ENCODE measurements around the gene RAG1. TPM values are rescaled to one million over a fixed set of nuclear protein-coding genes. Genes with fewer than 3 reads are reported as not detected.

Gene RAG1
- total RNA-seq, 1 experiment from 2014 or later, result 0.23 TPM

- Histone ChIP-seq H3K4me1 (0 out of 2 replicates have a peak, but pooled peaks cover 4% of the 10 kb centered on the region), H3K36me3 (ENCODE audit: control insufficient read depth, insufficient read depth, low read length) (no peaks in the 10 kb centered on the region), H3K27me3 (replicated peaks; ENCODE audit: control insufficient read depth, insufficient read depth, low read length) (no peaks in the 10 kb centered on the region), H3K9me3 (no peaks in the 10 kb centered on the region), H3K4me3 (ENCODE audit: low read depth, low read length) (no peak overlapping the region)
- POLR2A ChIA-PET, result no interaction called here
- Mint-ChIP-seq H3K36me3 (ENCODE audit: insufficient read depth, unreplicated experiment) (no peaks in the 10 kb centered on the region), H3K27me3 (ENCODE audit: insufficient read depth, unreplicated experiment) (peaks cover 8% of the 10 kb centered on the region), H3K27ac (ENCODE audit: unreplicated experiment) (no peak overlapping the region), H3K9me3 (ENCODE audit: unreplicated experiment) (no peaks in the 10 kb centered on the region), H3K4me1 (ENCODE audit: low read depth, unreplicated experiment) (peaks cover 13% of the 10 kb centered on the region), H3K4me3 (ENCODE audit: unreplicated experiment) (no peak overlapping the region)
- CTCF ChIA-PET, result no interaction called here
- no TSS peak for BruUV-seq (replicated peaks)
- TF ChIP-seq, protein P1, sequence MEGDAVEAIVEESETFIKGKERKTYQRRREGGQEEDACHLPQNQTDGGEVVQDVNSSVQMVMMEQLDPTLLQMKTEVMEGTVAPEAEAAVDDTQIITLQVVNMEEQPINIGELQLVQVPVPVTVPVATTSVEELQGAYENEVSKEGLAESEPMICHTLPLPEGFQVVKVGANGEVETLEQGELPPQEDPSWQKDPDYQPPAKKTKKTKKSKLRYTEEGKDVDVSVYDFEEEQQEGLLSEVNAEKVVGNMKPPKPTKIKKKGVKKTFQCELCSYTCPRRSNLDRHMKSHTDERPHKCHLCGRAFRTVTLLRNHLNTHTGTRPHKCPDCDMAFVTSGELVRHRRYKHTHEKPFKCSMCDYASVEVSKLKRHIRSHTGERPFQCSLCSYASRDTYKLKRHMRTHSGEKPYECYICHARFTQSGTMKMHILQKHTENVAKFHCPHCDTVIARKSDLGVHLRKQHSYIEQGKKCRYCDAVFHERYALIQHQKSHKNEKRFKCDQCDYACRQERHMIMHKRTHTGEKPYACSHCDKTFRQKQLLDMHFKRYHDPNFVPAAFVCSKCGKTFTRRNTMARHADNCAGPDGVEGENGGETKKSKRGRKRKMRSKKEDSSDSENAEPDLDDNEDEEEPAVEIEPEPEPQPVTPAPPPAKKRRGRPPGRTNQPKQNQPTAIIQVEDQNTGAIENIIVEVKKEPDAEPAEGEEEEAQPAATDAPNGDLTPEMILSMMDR (IDR thresholded peaks at IDR 0.05; ENCODE audit: insufficient read depth in 1 of 2, low read depth in 1 of 2, low read length in 1 of 2, severe bottlenecking in 1 of 2, unreplicated experiment in 1 of 2), result no peak
- intact Hi-C loops (cut with micrococcal nuclease; ENCODE audit: unreplicated experiment), result no loop called here
- DNase-seq, result no peak
Measured at GRCh38 chr11:36574486-36574885, 6.7 kb downstream of the RAG1 start.

DNA sequence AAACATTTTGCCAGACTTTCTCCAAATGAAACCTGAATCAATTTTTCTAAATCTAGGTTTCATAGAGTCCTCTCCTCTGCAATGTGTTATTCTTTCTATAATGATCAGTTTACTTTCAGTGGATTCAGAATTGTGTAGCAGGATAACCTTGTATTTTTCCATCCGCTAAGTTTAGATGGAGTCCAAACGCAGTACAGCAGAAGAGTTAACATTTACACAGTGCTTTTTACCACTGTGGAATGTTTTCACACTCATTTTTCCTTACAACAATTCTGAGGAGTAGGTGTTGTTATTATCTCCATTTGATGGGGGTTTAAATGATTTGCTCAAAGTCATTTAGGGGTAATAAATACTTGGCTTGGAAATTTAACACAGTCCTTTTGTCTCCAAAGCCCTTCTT, 9.6 kb downstream of the RAG1 start:
- no peaks in the 10 kb centered on the region for H3K36me3 ChIP-seq (ENCODE audit: control insufficient read depth, insufficient read depth, low read length)
- CTCF ChIA-PET, result no interaction called here
- Mint-ChIP-seq H3K27ac (ENCODE audit: unreplicated experiment) (no peak overlapping the region), H3K9me3 (ENCODE audit: unreplicated experiment) (no peaks in the 10 kb centered on the region), H3K4me3 (ENCODE audit: unreplicated experiment) (no peak overlapping the region), H3K27me3 (ENCODE audit: insufficient read depth, unreplicated experiment) (peaks cover 4% of the 10 kb centered on the region), H3K4me1 (ENCODE audit: low read depth, unreplicated experiment) (peaks cover 13% of the 10 kb centered on the region), H3K36me3 (ENCODE audit: insufficient read depth, unreplicated experiment) (no peaks in the 10 kb centered on the region)
- TF ChIP-seq, protein P1 (IDR thresholded peaks at IDR 0.05; ENCODE audit: insufficient read depth in 1 of 2, low read depth in 1 of 2, low read length in 1 of 2, severe bottlenecking in 1 of 2, unreplicated experiment in 1 of 2), result no peak
- POLR2A ChIA-PET, result no interaction called here
- H3K4me1 ChIP-seq, result 0 out of 2 replicates have a peak, but pooled peaks cover 4% of the 10 kb centered on the region
- H3K27me3 ChIP-seq (replicated peaks; ENCODE audit: control insufficient read depth, insufficient read depth, low read length), result no peaks in the 10 kb centered on the region
- no TSS peak for BruUV-seq (replicated peaks)
- intact Hi-C loops (cut with micrococcal nuclease; ENCODE audit: unreplicated experiment), result no loop called here
- H3K9me3 ChIP-seq, result 0 out of 2 replicates have a peak, but pooled peaks cover 4% of the 10 kb centered on the region
- DNase-seq, result no peak
- no peak overlapping the region for H3K4me3 ChIP-seq (ENCODE audit: low read depth, low read length)

DNA sequence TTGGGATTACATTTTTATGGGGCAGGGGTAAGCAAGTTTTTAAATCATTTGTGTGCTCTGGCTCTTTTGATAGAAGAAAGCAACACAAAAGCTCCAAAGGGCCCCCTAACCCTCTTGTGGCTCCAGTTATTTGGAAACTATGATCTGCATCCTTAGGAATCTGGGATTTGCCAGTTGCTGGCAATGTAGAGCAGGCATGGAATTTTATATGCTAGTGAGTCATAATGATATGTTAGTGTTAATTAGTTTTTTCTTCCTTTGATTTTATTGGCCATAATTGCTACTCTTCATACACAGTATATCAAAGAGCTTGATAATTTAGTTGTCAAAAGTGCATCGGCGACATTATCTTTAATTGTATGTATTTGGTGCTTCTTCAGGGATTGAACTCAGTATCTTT, 10.1 kb downstream of the RAG1 start:
- H3K9me3 ChIP-seq, result 0 out of 2 replicates have a peak, but pooled peaks cover 4% of the 10 kb centered on the region
- H3K4me3 Mint-ChIP-seq (ENCODE audit: unreplicated experiment), result no peak overlapping the region
- no TSS peak for BruUV-seq (replicated peaks)
- POLR2A ChIA-PET, result no interaction called here
- H3K4me1 Mint-ChIP-seq (ENCODE audit: low read depth, unreplicated experiment), result peaks cover 13% of the 10 kb centered on the region
- no peaks in the 10 kb centered on the region for H3K9me3 Mint-ChIP-seq (ENCODE audit: unreplicated experiment)
- intact Hi-C loops (cut with micrococcal nuclease; ENCODE audit: unreplicated experiment), result no loop called here
- H3K27me3 Mint-ChIP-seq (ENCODE audit: insufficient read depth, unreplicated experiment), result peaks cover 4% of the 10 kb centered on the region
- TF ChIP-seq, protein P1 (IDR thresholded peaks at IDR 0.05; ENCODE audit: insufficient read depth in 1 of 2, low read depth in 1 of 2, low read length in 1 of 2, severe bottlenecking in 1 of 2, unreplicated experiment in 1 of 2), result no peak
- CTCF ChIA-PET, result no interaction called here
- DNase-seq, result no peak
- no peak overlapping the region for H3K27ac Mint-ChIP-seq (ENCODE audit: unreplicated experiment)
- no peaks in the 10 kb centered on the region for H3K36me3 ChIP-seq (ENCODE audit: control insufficient read depth, insufficient read depth, low read length)
- H3K4me3 ChIP-seq (ENCODE audit: low read depth, low read length), result no peak overlapping the region
- no peaks in the 10 kb centered on the region for H3K27me3 ChIP-seq (replicated peaks; ENCODE audit: control insufficient read depth, insufficient read depth, low read length)
- no peaks in the 10 kb centered on the region for H3K36me3 Mint-ChIP-seq (ENCODE audit: insufficient read depth, unreplicated experiment)
- 0 out of 2 replicates have a peak, but pooled peaks cover 4% of the 10 kb centered on the region for H3K4me1 ChIP-seq
